Measurements from ENCODE around the gene LRP1. TPM values are rescaled to one million over a fixed set of nuclear protein-coding genes. Genes with fewer than 3 reads are reported as not detected.

LRP1 gene
- polyA plus RNA-seq, 1 donor (not counting 4 experiments of a cell fraction or from before 2014, with no cell fraction given), result 4.9 TPM

- FAIRE-seq, result no peak
Observed at GRCh38 chr12:57142121-57142520, 13.8 kb downstream of the LRP1 start.

GRCh38 chr12:57142727-57143126, 14.4 kb downstream of the LRP1 start:
- no peak overlapping the region for H3K9ac ChIP-seq (ENCODE audit: control insufficient read depth, extremely low read depth, insufficient read depth, low read length)
- H3K36me3 ChIP-seq (ENCODE audit: control insufficient read depth in 2 of 2, extremely low read depth in 1 of 2, insufficient read depth in 2 of 2, low read length in 2 of 2), result peaks cover 2 to 41% of the 10 kb centered on the region in 2 experiments

More at GRCh38 chr12:57142121-57142520, 13.8 kb downstream of the LRP1 start:
- Histone ChIP-seq H3K9ac (ENCODE audit: control insufficient read depth, extremely low read depth, insufficient read depth, low read length) (no peak overlapping the region), H2AFZ (ENCODE audit: control insufficient read depth, low read length) (no peak overlapping the region), H3K4me3 (ENCODE audit: control insufficient read depth in 2 of 3, extremely low read depth in 1 of 3, insufficient read depth in 2 of 3, low read depth in 1 of 3, low read length in 3 of 3) (no peak overlapping the region), H3K9me3 (ENCODE audit: control insufficient read depth, low read depth, low read length) (no peaks in the 10 kb centered on the region), H3K79me2 (ENCODE audit: control insufficient read depth, insufficient read depth, low read length) (no peaks in the 10 kb centered on the region), H3K27me3 (ENCODE audit: control insufficient read depth, extremely low read depth, insufficient read depth, low read length) (no peaks in the 10 kb centered on the region), H3K4me1 (ENCODE audit: control insufficient read depth, extremely low read depth, insufficient read depth, low read length) (no peaks in the 10 kb centered on the region), H3K36me3 (ENCODE audit: control insufficient read depth in 2 of 2, extremely low read depth in 1 of 2, insufficient read depth in 2 of 2, low read length in 2 of 2) (peaks cover 2 to 41% of the 10 kb centered on the region in 2 experiments), H4K20me1 (ENCODE audit: control insufficient read depth, extremely low read depth, insufficient read depth, low read length) (no peaks in the 10 kb centered on the region), H3K4me2 (ENCODE audit: control insufficient read depth, extremely low read depth, insufficient read depth, low read depth, low read length) (no peak overlapping the region), H3K27ac (ENCODE audit: control insufficient read depth, insufficient read depth, low read length) (no peak overlapping the region), H3K9me1 (ENCODE audit: control insufficient read depth, extremely low read depth, insufficient read depth, low read length) (no peaks in the 10 kb centered on the region)
- no peak for DNase-seq (ENCODE audit: low read depth, low spot score)
- TF ChIP-seq EZH2 (IDR thresholded peaks at IDR 0.05; ENCODE audit: low read length), result no peak
- TF ChIP-seq CTCF (optimal IDR thresholded peaks at IDR 0.05 in 1 of 3, IDR thresholded peaks at IDR 0.05 in 1 of 3, conservative IDR thresholded peaks at IDR 0.05 in 1 of 3; ENCODE audit: extremely low read depth in 1 of 3, insufficient read depth in 2 of 3, low read length in 3 of 3), result no peak
- dilution Hi-C loops (cut with MboI; ENCODE audit: extremely low pct_ligation_motif_present, low sequenced_read_pairs), result no loop called here

More at GRCh38 chr12:57142727-57143126, 14.4 kb downstream of the LRP1 start:
- dilution Hi-C loops (cut with MboI; ENCODE audit: extremely low pct_ligation_motif_present, low sequenced_read_pairs), result no loop called here
- H3K79me2 ChIP-seq (ENCODE audit: control insufficient read depth, insufficient read depth, low read length), result no peaks in the 10 kb centered on the region
- H3K27ac ChIP-seq (ENCODE audit: control insufficient read depth, insufficient read depth, low read length), result no peak overlapping the region
- no peak for TF ChIP-seq EZH2 (IDR thresholded peaks at IDR 0.05; ENCODE audit: low read length)
- no peak for TF ChIP-seq CTCF (optimal IDR thresholded peaks at IDR 0.05 in 1 of 3, IDR thresholded peaks at IDR 0.05 in 1 of 3, conservative IDR thresholded peaks at IDR 0.05 in 1 of 3; ENCODE audit: extremely low read depth in 1 of 3, insufficient read depth in 2 of 3, low read length in 3 of 3)
- no peaks in the 10 kb centered on the region for H3K27me3 ChIP-seq (ENCODE audit: control insufficient read depth, extremely low read depth, insufficient read depth, low read length)
- no peaks in the 10 kb centered on the region for H3K9me1 ChIP-seq (ENCODE audit: control insufficient read depth, extremely low read depth, insufficient read depth, low read length)
- no peaks in the 10 kb centered on the region for H3K4me1 ChIP-seq (ENCODE audit: control insufficient read depth, extremely low read depth, insufficient read depth, low read length)
- DNase-seq (ENCODE audit: low read depth, low spot score) (no peak), FAIRE-seq (no peak)
- H3K4me2 ChIP-seq (ENCODE audit: control insufficient read depth, extremely low read depth, insufficient read depth, low read depth, low read length), result no peak overlapping the region
- no peak overlapping the region for H3K4me3 ChIP-seq (ENCODE audit: control insufficient read depth in 2 of 3, extremely low read depth in 1 of 3, insufficient read depth in 2 of 3, low read depth in 1 of 3, low read length in 3 of 3)
- H3K9me3 ChIP-seq (ENCODE audit: control insufficient read depth, low read depth, low read length), result no peaks in the 10 kb centered on the region
- no peak overlapping the region for H2AFZ ChIP-seq (ENCODE audit: control insufficient read depth, low read length)
- H4K20me1 ChIP-seq (ENCODE audit: control insufficient read depth, extremely low read depth, insufficient read depth, low read length), result no peaks in the 10 kb centered on the region
